HL-60 (cell line): ENCODE data around the gene FCER2.
"Not testable (repeated sequence)": the region's sequence is repeated elsewhere in the genome, so short reads cannot be mapped to it uniquely, and the experiment has no call there.

Source experiments
- DNase-seq, 2 experiments: peaks; one replicate each; pipeline ENCODE4 v3.0.0-alpha.2; 2010 to 2020; ENCODE audit warnings: low read depth in 1 of 2, low spot score in 1 of 2
- H3K27ac ChIP-seq: fragments of 250-450 bp; sonication (Bioruptor Pico); replicated peaks from 2 replicates; pipeline ENCODE4 v1.5.1; 2020; ENCODE audit warnings: mild to moderate bottlenecking, moderate library complexity
- H3K27me3 ChIP-seq: fragments of 250-450 bp; sonication (Bioruptor Pico); 2 replicates; pipeline ENCODE4 v1.5.1; 2021; ENCODE audit warnings: mild to moderate bottlenecking, moderate library complexity; ENCODE audit not compliant: insufficient read depth, poor library complexity, severe bottlenecking
- H3K4me3 ChIP-seq: replicated peaks from 2 replicates; pipeline ENCODE4 v1.5.1; 2011; ENCODE audit warnings: mild to moderate bottlenecking, control low read depth, low read length; ENCODE audit not compliant: insufficient read depth
- GABPA ChIP-seq: IDR thresholded peaks from 2 replicates; pipeline ENCODE4 v1.6.1; 2012; ENCODE audit warnings: low read depth
- POLR2AphosphoS5 ChIP-seq: IDR thresholded peaks from 2 replicates; pipeline ENCODE4 v1.6.1; 2012; ENCODE audit warnings: low read depth
- SPI1 ChIP-seq: IDR thresholded peaks from 2 replicates; pipeline ENCODE4 v1.6.1; 2012; ENCODE audit warnings: low read depth, mild to moderate bottlenecking, borderline replicate concordance
- TF ChIP-seq, protein P1 (sequence below): IDR thresholded peaks from 2 replicates; pipeline ENCODE4 v1.6.1; 2012; ENCODE audit warnings: low read depth; ENCODE audit not compliant: insufficient replicate concordance
- TF ChIP-seq, protein P2 (sequence below): IDR thresholded peaks from one replicate; pipeline ENCODE4 v1.5.1; 2011; ENCODE audit warnings: low read length, control low read depth, inconsistent platforms; ENCODE audit not compliant: insufficient read depth

FCER2 gene

DNA sequence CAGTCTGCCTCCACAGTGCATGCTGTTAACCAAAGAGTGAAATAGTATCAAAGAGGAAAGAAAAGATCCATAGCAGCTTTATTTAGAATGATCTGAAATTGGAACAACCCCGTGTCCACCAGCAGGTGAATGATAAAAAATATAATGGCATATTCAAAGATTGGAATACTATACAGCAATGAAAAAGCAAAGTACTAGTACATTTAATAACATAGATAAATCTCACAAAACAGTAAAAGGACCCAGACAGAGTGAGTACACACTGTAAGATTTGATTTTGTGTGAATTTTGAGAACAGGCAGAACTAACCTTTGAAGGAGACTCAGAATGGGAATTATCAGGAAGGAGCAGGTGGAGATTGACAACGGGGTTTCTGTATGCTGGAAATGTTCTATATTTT is 46.2 kb upstream of the FCER2 start:
- H3K4me3 ChIP-seq: no peak overlapping the region
- H3K27me3 ChIP-seq: no peaks in the 10 kb centered on the region
- DNase-seq: no peak
- no peak for TF ChIP-seq GABPA
- TF ChIP-seq, protein P1, sequence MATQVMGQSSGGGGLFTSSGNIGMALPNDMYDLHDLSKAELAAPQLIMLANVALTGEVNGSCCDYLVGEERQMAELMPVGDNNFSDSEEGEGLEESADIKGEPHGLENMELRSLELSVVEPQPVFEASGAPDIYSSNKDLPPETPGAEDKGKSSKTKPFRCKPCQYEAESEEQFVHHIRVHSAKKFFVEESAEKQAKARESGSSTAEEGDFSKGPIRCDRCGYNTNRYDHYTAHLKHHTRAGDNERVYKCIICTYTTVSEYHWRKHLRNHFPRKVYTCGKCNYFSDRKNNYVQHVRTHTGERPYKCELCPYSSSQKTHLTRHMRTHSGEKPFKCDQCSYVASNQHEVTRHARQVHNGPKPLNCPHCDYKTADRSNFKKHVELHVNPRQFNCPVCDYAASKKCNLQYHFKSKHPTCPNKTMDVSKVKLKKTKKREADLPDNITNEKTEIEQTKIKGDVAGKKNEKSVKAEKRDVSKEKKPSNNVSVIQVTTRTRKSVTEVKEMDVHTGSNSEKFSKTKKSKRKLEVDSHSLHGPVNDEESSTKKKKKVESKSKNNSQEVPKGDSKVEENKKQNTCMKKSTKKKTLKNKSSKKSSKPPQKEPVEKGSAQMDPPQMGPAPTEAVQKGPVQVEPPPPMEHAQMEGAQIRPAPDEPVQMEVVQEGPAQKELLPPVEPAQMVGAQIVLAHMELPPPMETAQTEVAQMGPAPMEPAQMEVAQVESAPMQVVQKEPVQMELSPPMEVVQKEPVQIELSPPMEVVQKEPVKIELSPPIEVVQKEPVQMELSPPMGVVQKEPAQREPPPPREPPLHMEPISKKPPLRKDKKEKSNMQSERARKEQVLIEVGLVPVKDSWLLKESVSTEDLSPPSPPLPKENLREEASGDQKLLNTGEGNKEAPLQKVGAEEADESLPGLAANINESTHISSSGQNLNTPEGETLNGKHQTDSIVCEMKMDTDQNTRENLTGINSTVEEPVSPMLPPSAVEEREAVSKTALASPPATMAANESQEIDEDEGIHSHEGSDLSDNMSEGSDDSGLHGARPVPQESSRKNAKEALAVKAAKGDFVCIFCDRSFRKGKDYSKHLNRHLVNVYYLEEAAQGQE: no peak
- TF ChIP-seq POLR2AphosphoS5: no peak
- TF ChIP-seq SPI1: no peak
- TF ChIP-seq, protein P2, sequence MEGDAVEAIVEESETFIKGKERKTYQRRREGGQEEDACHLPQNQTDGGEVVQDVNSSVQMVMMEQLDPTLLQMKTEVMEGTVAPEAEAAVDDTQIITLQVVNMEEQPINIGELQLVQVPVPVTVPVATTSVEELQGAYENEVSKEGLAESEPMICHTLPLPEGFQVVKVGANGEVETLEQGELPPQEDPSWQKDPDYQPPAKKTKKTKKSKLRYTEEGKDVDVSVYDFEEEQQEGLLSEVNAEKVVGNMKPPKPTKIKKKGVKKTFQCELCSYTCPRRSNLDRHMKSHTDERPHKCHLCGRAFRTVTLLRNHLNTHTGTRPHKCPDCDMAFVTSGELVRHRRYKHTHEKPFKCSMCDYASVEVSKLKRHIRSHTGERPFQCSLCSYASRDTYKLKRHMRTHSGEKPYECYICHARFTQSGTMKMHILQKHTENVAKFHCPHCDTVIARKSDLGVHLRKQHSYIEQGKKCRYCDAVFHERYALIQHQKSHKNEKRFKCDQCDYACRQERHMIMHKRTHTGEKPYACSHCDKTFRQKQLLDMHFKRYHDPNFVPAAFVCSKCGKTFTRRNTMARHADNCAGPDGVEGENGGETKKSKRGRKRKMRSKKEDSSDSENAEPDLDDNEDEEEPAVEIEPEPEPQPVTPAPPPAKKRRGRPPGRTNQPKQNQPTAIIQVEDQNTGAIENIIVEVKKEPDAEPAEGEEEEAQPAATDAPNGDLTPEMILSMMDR: no peak
- H3K27ac ChIP-seq: no peak overlapping the region

DNA sequence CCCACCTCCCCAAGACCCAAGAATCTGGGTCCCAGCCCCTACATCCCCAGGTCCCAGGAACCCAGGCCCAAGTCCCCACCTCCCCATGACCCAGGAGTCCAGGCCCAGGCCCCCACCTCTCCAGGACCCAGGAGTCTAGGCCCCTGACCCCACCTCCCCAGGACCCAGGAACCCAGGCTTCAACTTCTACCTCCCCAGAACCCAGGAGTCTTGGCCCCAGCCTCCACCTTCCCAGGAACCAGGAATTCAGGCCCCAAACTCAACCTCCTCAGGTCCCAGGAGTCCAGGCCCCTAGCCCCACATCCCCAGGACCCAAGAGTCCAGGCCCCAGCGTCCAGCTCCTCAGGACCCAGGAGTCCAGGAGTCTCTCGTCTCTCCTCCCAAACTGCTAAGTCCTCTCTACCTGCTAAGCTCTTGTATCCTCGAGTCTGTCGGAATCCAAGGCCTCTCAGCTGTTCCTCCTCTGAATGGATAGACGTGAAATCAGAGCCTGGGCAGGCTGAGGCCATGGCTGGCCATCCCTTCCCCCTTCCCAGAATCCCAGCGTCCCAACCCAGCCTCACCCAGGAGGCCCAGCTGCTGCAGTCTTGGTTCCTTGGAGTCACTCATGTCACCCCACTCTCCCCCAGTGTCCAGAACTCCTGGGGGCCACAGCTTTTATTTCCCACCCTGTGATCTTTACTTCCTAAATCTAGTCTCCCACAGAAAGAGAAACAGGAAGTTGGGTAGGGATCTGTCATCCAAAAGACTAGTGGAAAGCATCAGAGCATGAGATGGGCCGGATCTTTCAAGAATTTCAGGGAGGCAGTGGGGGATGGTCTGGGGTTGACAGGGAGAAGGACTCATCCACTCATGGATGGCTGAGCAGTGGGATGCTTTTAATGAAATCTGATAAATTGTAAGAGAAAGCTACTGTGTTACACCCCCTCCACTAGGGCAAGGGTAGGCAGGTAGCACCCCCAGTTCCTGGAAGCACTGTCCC is 45.3 kb upstream of the FCER2 start, which contains the start of gene CD209:
TSS of gene CD209 (minus strand) at position 632 of the 982 bp plus-strand sequence. CDS start at position 609, 23 bp downstream.
- Histone ChIP-seq H3K4me3 (no peak within 1 kb of the TSS), H3K27me3 (no peaks in the 10 kb centered on the region), H3K27ac (no peak within 1 kb of the TSS)
- no peak for DNase-seq
- 0 out of 2 replicates have a peak, but pooled peaks have one; percentile 14 for TF ChIP-seq SPI1
- TF ChIP-seq GABPA: no peak

DNA sequence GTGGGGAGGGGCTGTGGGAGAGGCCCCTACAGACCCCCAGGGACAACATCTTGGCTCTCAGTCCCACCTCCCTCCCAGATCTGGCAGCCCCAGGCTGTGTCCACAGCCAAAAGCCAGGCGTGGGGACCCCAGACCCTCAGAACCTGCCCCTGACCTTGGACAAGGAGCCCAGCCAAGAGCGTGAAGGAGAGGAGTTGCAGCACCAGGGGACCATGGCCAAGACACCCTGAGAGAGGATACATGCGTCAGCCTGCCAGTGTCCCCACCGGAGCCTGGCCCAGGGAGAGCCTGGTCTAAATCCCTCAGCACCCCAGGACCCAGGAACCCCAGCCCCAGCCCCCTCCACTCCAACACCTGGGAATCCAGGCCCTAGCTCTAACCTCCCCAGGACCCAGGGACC is 44.4 kb upstream of the FCER2 start:
- DNase-seq, H3K4me3 ChIP-seq, H3K27ac ChIP-seq, H3K27me3 ChIP-seq: not testable (repeated sequence)

DNA sequence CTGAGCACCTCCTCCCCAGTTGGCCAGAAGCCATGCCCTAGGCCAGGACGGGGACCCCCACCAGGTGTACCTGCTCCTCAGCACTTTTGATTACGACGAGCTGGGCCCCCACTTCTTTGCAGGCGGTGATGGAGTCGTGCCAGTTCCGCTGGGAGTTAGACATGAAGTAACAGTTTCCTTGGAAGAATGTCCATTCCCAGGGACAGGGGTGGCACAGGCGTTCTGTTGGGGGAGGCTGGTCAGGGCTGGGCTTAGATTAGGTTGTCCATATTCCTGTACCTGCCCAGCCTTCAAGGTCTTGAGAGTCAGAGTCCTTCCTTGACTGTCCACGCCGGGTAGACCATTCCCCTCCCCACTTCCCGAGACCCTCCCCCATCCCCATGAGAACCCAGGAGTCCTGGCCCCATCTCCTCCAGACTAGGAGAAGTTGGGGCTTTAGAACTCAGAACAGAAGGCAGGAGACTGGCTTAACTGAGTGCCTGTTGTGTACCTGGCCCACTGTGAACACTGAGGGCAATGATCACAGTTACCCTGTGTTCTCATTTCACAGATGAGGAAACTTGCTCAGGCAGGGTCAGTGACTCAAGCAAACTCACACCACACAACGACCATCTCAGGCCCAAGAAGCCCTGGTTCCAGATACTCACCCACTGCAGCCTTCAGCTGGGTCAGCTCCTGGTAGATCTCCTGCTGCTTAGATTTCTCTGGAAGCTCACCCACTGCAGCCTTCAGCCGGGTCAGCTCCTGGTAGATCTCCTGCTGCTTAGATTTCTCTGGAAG is 43.1 kb upstream of the FCER2 start:
- Histone ChIP-seq H3K4me3 (no peak overlapping the region), H3K27ac (no peak overlapping the region), H3K27me3 (no peaks in the 10 kb centered on the region)
- DNase-seq: no peak
- no peak for TF ChIP-seq GABPA
- TF ChIP-seq, protein P1: no peak
- no peak for TF ChIP-seq SPI1
- TF ChIP-seq, protein P2: no peak
- TF ChIP-seq POLR2AphosphoS5: no peak
